H9 (cell line): Measurements from ENCODE around the gene BMPER. TPM values are rescaled to one million over a fixed set of nuclear protein-coding genes. Genes with fewer than 3 reads are reported as not detected.

Experiments used
- DNase-seq: peaks from one replicate; pipeline ENCODE4 v3.0.0-alpha.2; 2017
- H2AFZ ChIP-seq: one replicate; pipeline ENCODE4 v1.6.1; 2013; ENCODE audit warnings: mild to moderate bottlenecking, low read length, control low read depth, moderate library complexity
- H2AK5ac ChIP-seq: 2 replicates; pipeline ENCODE4 v1.6.1; 2013; ENCODE audit warnings: low read length, control low read depth, mixed read lengths; ENCODE audit not compliant: insufficient read length
- H2BK120ac ChIP-seq: one replicate; pipeline ENCODE4 v1.6.1; 2013; ENCODE audit warnings: low read depth, mild to moderate bottlenecking, low read length, control low read depth, inconsistent platforms; ENCODE audit not compliant: poor library complexity, severe bottlenecking
- H2BK12ac ChIP-seq: 2 replicates; pipeline ENCODE4 v1.6.1; 2013; ENCODE audit warnings: low read length, control low read depth, mixed read lengths, low read depth; ENCODE audit not compliant: insufficient read length
- H2BK15ac ChIP-seq: 2 replicates; pipeline ENCODE4 v1.6.1; 2013; ENCODE audit warnings: low read depth, low read length, control low read depth
- H2BK20ac ChIP-seq: one replicate; pipeline ENCODE4 v1.6.1; 2013; ENCODE audit warnings: low read depth, mild to moderate bottlenecking, low read length, control low read depth, inconsistent platforms; ENCODE audit not compliant: poor library complexity, severe bottlenecking
- H2BK5ac ChIP-seq: 2 replicates; pipeline ENCODE4 v1.6.1; 2013; ENCODE audit warnings: low read length, control low read depth, mixed read lengths; ENCODE audit not compliant: insufficient read length
- H3K14ac ChIP-seq: 2 replicates; pipeline ENCODE4 v1.6.1; 2013; ENCODE audit warnings: low read length, control low read depth; ENCODE audit not compliant: insufficient read depth
- H3K18ac ChIP-seq: 2 replicates; pipeline ENCODE4 v1.6.1; 2013; ENCODE audit warnings: low read depth, mild to moderate bottlenecking, mixed read lengths, low read length, control low read depth; ENCODE audit not compliant: insufficient read length
- H3K23ac ChIP-seq: 2 replicates; pipeline ENCODE4 v1.6.1; 2013; ENCODE audit warnings: low read length, control low read depth, mixed read lengths, low read depth; ENCODE audit not compliant: insufficient read length
- H3K23me2 ChIP-seq: 2 replicates; pipeline ENCODE4 v1.6.1; 2013; ENCODE audit warnings: low read depth, mild to moderate bottlenecking, mixed read lengths, low read length, control low read depth; ENCODE audit not compliant: insufficient read length, poor library complexity, severe bottlenecking
- H3K27ac ChIP-seq: 2 replicates; pipeline ENCODE4 v1.5.1; 2013; ENCODE audit warnings: low read length, control low read depth, mixed read lengths, low read depth; ENCODE audit not compliant: insufficient read length
- H3K27me3 ChIP-seq: 2 replicates; pipeline ENCODE4 v1.6.1; 2013; ENCODE audit warnings: low read length, control low read depth, inconsistent platforms; ENCODE audit not compliant: insufficient read depth
- H3K4ac ChIP-seq: 2 replicates; pipeline ENCODE4 v1.6.1; 2013; ENCODE audit warnings: low read depth, mild to moderate bottlenecking, control low read depth, inconsistent platforms, low read length, moderate library complexity
- H3K4me1 ChIP-seq: 2 replicates; pipeline ENCODE4 v1.6.1; 2013; ENCODE audit warnings: low read length, control low read depth, inconsistent platforms; ENCODE audit not compliant: insufficient read depth
- H3K4me2 ChIP-seq: 2 replicates; pipeline ENCODE4 v1.6.1; 2013; ENCODE audit warnings: low read length, control low read depth, mixed read lengths; ENCODE audit not compliant: insufficient read length, insufficient read depth
- H3K56ac ChIP-seq: 2 replicates; pipeline ENCODE4 v1.6.1; 2013; ENCODE audit warnings: low read depth, mild to moderate bottlenecking, mixed read lengths, low read length, control low read depth; ENCODE audit not compliant: insufficient read length
- H3K79me1 ChIP-seq: 2 replicates; pipeline ENCODE4 v1.6.1; 2013; ENCODE audit warnings: low read depth, mild to moderate bottlenecking, moderate library complexity, low read length, control low read depth, inconsistent platforms; ENCODE audit not compliant: insufficient read depth, poor library complexity, severe bottlenecking
- H3K79me2 ChIP-seq: 2 replicates; pipeline ENCODE4 v1.6.1; 2013; ENCODE audit warnings: low read length, control low read depth, inconsistent platforms; ENCODE audit not compliant: insufficient read depth
- H3K9ac ChIP-seq: 2 replicates; pipeline ENCODE4 v1.6.1; 2013; ENCODE audit warnings: low read length, control low read depth, mixed read lengths; ENCODE audit not compliant: insufficient read length; ENCODE audit errors: extremely low read depth
- H3K9me3 ChIP-seq: one replicate; pipeline ENCODE4 v1.6.1; 2013; ENCODE audit warnings: low read depth, low read length, inconsistent platforms; ENCODE audit not compliant: control insufficient read depth
- H3T11ph ChIP-seq: one replicate; pipeline ENCODE4 v1.6.1; 2013; ENCODE audit warnings: mild to moderate bottlenecking, low read length, control low read depth, inconsistent platforms
- H4K20me1 ChIP-seq: one replicate; pipeline ENCODE4 v1.6.1; 2013; ENCODE audit not compliant: control insufficient read depth, insufficient read length, insufficient read depth
- H4K5ac ChIP-seq: 2 replicates; pipeline ENCODE4 v1.6.1; 2013; ENCODE audit warnings: low read depth, mild to moderate bottlenecking, mixed read lengths, low read length, control low read depth; ENCODE audit not compliant: insufficient read length
- H4K8ac ChIP-seq: replicated peaks from 2 replicates; pipeline ENCODE4 v1.6.1; 2013; ENCODE audit warnings: low read length, control low read depth, mixed read lengths, low read depth; ENCODE audit not compliant: insufficient read length
- H4K91ac ChIP-seq: 2 replicates; pipeline ENCODE4 v1.6.1; 2013; ENCODE audit warnings: low read depth, mild to moderate bottlenecking, moderate library complexity, mixed read lengths, low read length, control low read depth; ENCODE audit not compliant: insufficient read length
- H3K27ac Mint-ChIP-seq, 3 experiments: 2 replicates in 2 of 3; 3 replicates in 1 of 3; pipeline ENCODE4 v1.8.0; 2020 to 2021; ENCODE audit warnings: mixed read lengths in 3 of 3, mild to moderate bottlenecking in 1 of 3, moderate library complexity in 1 of 3
- H3K27me3 Mint-ChIP-seq: 2 replicates; pipeline ENCODE4 v1.8.0; 2021; ENCODE audit warnings: low read depth, mild to moderate bottlenecking, moderate library complexity, mixed read lengths
- H3K36me3 Mint-ChIP-seq, 3 experiments: 2 replicates in 2 of 3; 3 replicates in 1 of 3; pipeline ENCODE4 v1.8.0; 2020 to 2021; ENCODE audit warnings: low read depth in 3 of 3, mixed read lengths in 3 of 3; ENCODE audit not compliant: insufficient read depth in 1 of 3
- H3K4me1 Mint-ChIP-seq, 2 experiments: 2 replicates each; pipeline ENCODE4 v1.8.0; 2020; ENCODE audit warnings: mixed read lengths in 2 of 2
- H3K4me3 Mint-ChIP-seq, 2 experiments: 2 replicates in 1 of 2; 3 replicates in 1 of 2; pipeline ENCODE4 v1.8.0; 2020 to 2021; ENCODE audit warnings: mild to moderate bottlenecking in 2 of 2, mixed read lengths in 2 of 2, moderate library complexity in 1 of 2
- H3K9me3 Mint-ChIP-seq, 2 experiments: 2 replicates in 1 of 2; 3 replicates in 1 of 2; pipeline ENCODE4 v1.8.0; 2020; ENCODE audit warnings: mild to moderate bottlenecking in 2 of 2, mixed read lengths in 2 of 2, moderate library complexity in 1 of 2
- whole genome bisulfite sequencing: extraction: QIAGEN DNeasy Blood & Tissue Kit; methylation state at CpG from one replicate; pipeline ENCODE4 v1.1.7; 2013; ENCODE audit warnings: missing lambda C conversion rate, low lambda C conversion rate, mixed read lengths; ENCODE audit not compliant: insufficient read length; ENCODE audit errors: extremely low coverage; 5-methylcytosine and 5-hydroxymethylcytosine counted together
- total RNA-seq: library from RNA; stranded (reverse); gene quantifications from 2 replicates; pipeline ENCODE4 v1.2.1, GENCODE V29; 2021
- TF ChIP-seq, protein P1 (sequence below): fragments of 200-600 bp; sonication (generic); conservative IDR thresholded peaks from 3 replicates; pipeline ENCODE4 v1.8.0; 2021; ENCODE audit warnings: antibody characterized with exemption, mild to moderate bottlenecking

BMPER gene
- total RNA-seq, 1 experiment from 2014 or later = 0.20 TPM

DNA sequence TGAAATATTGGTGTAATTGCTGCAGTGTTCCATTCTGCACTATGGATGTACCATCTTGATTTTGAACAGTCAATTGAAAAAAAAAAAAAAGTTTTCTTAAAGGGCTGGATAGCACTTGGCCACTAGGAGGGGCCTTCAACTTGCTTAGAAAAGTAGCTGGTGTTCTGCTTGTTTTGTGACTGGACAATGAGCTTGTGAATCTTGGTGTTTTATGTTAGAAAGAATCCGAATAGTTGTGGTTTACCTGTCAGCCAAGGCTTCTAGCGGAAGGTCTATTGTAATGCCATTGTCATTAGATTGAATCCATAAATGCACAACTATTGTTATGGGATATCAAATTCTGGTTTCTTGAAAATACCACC lies 77.1 kb downstream of the BMPER start:
- Histone ChIP-seq H3K56ac (no peak overlapping the region), H4K5ac (no peak overlapping the region), H2BK12ac (no peak overlapping the region), H3K27me3 (no peaks in the 10 kb centered on the region), H3T11ph (no peak overlapping the region), H3K79me2 (no peaks in the 10 kb centered on the region), H3K4ac (no peak overlapping the region), H2AFZ (no peak overlapping the region), H4K20me1 (no peaks in the 10 kb centered on the region), H3K18ac (no peak overlapping the region), H3K4me1 (no peaks in the 10 kb centered on the region), H4K8ac (no peak overlapping the region), H2BK5ac (no peak overlapping the region), H3K4me2 (no peak overlapping the region), H4K91ac (no peak overlapping the region), H3K9ac (no peak overlapping the region), H2BK120ac (no peak overlapping the region), H2AK5ac (no peak overlapping the region), H3K14ac (no peak overlapping the region), H3K23ac (no peak overlapping the region), H3K79me1 (no peaks in the 10 kb centered on the region), H3K27ac (no peak overlapping the region), H3K23me2 (no peaks in the 10 kb centered on the region), H2BK15ac (no peak overlapping the region), H3K9me3 (no peaks in the 10 kb centered on the region), H2BK20ac (no peak overlapping the region)
- Mint-ChIP-seq H3K36me3 (no peaks in the 10 kb centered on the region), H3K4me1 (peaks cover 3 to 13% of the 10 kb centered on the region in 2 experiments), H3K4me3 (no peak overlapping the region), H3K9me3 (no peaks in the 10 kb centered on the region), H3K27ac (no peak overlapping the region), H3K27me3 (no peaks in the 10 kb centered on the region)
- TF ChIP-seq, protein P1, sequence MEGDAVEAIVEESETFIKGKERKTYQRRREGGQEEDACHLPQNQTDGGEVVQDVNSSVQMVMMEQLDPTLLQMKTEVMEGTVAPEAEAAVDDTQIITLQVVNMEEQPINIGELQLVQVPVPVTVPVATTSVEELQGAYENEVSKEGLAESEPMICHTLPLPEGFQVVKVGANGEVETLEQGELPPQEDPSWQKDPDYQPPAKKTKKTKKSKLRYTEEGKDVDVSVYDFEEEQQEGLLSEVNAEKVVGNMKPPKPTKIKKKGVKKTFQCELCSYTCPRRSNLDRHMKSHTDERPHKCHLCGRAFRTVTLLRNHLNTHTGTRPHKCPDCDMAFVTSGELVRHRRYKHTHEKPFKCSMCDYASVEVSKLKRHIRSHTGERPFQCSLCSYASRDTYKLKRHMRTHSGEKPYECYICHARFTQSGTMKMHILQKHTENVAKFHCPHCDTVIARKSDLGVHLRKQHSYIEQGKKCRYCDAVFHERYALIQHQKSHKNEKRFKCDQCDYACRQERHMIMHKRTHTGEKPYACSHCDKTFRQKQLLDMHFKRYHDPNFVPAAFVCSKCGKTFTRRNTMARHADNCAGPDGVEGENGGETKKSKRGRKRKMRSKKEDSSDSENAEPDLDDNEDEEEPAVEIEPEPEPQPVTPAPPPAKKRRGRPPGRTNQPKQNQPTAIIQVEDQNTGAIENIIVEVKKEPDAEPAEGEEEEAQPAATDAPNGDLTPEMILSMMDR = peak; percentile 76
- DNase-seq = no peak
- no CpG with 5 or more reads among the region's 2 CpGs for WGBS
